Mammary epithelial cell (primary cell): ENCODE measurements around the gene ENPP7.

Experiments
- EZH2 ChIP-seq: IDR thresholded peaks from 2 replicates; pipeline ENCODE4 v1.6.1; 2012; ENCODE audit warnings: low read length, inconsistent platforms, borderline replicate concordance
- TF ChIP-seq, protein P1 (sequence below), 2 donors: IDR thresholded peaks in 1 of 2; conservative IDR thresholded peaks in 1 of 2; 2 replicates each; pipeline ENCODE4 v1.5.1; 2011 to 2012; ENCODE audit warnings: inconsistent platforms in 2 of 2, low read length in 2 of 2, mild to moderate bottlenecking in 2 of 2, control low read depth in 1 of 2, low read depth in 1 of 2; ENCODE audit not compliant: insufficient read depth in 1 of 2; ENCODE audit errors: extremely low read depth in 1 of 2

DNA sequence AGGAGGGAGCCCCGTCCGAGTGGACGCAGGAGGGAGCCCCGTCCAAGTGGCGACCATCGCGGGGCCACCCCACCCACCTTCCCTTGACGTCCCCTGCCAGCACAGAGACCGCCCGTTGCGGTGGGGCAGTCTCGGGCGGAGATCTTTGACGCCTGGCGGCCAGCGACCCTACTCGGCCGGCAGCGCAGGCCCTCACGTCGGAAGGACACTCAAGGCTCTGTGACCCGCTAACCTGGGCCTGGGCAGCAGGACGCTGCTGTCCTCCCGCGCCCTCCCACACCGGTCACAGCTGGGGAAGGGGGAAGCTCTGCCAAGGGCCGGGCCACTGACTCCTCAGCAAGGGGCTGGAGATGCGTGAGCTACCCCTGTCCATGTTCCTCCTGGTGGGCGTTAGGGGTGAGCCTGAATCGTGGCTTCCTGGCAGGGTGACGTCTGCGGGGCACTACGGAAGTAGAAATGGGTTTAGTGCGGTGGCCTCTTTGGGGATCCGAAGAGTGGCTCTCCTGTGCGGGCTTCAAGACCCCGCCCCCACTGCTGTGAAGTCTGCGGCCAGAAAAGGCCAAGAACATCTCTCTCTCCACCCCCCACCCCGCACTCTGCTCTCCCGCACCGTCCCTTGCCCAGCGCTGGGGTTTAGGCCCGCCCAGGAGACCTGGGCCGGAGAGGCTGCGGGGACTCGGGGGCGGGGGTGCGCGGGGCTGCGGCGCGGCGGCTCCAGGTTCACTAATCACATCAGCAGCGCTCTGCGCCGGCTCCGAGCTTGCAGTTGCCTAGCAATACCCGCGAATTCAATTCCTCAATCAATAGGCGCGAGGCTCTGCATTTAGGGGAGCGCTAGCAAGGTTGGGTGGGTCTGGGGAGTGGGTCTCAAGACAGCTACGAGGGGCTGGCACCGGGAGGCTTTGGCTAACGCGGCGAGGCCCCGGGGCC lies 60.3 kb downstream of the ENPP7 start:
- TF ChIP-seq, protein P1, sequence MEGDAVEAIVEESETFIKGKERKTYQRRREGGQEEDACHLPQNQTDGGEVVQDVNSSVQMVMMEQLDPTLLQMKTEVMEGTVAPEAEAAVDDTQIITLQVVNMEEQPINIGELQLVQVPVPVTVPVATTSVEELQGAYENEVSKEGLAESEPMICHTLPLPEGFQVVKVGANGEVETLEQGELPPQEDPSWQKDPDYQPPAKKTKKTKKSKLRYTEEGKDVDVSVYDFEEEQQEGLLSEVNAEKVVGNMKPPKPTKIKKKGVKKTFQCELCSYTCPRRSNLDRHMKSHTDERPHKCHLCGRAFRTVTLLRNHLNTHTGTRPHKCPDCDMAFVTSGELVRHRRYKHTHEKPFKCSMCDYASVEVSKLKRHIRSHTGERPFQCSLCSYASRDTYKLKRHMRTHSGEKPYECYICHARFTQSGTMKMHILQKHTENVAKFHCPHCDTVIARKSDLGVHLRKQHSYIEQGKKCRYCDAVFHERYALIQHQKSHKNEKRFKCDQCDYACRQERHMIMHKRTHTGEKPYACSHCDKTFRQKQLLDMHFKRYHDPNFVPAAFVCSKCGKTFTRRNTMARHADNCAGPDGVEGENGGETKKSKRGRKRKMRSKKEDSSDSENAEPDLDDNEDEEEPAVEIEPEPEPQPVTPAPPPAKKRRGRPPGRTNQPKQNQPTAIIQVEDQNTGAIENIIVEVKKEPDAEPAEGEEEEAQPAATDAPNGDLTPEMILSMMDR (conservative IDR thresholded peaks at IDR 0.05 in 1 of 2, IDR thresholded peaks at IDR 0.05 in 1 of 2; ENCODE audit: extremely low read depth in 1 of 2, insufficient read depth in 1 of 2, low read depth in 1 of 2, low read length in 2 of 2): no peak
- peak; percentile 74 for TF ChIP-seq EZH2
